Neural progenitor cell (in vitro differentiated cells): ENCODE measurements around the gene OGDHL.

ENCODE experiments used
- CTCF ChIP-seq: fragments of 200-600 bp; sonication (generic); IDR thresholded peaks from 2 replicates; pipeline ENCODE4 v1.5.1; 2017; ENCODE audit warnings: antibody characterized with exemption, mild to moderate bottlenecking
- EZH2 ChIP-seq: fragments of 200-600 bp; sonication (generic); IDR thresholded peaks from 2 replicates; pipeline ENCODE4 v1.6.1; 2017; ENCODE audit warnings: antibody characterized with exemption, mild to moderate bottlenecking, moderate library complexity
- EZH2phosphoT487 ChIP-seq: fragments of 200-600 bp; sonication (generic); IDR thresholded peaks from 2 replicates; pipeline ENCODE4 v1.6.1; 2017; ENCODE audit warnings: antibody characterized with exemption

- TF ChIP-seq CTCF, result no peak
- TF ChIP-seq EZH2, result no peak
- TF ChIP-seq EZH2phosphoT487, result no peak
Observed at GRCh38 chr10:49768731-49769130, 6.6 kb upstream of the OGDHL start.
